Measurements from ENCODE around the gene TADA1. TPM values are rescaled to one million over a fixed set of nuclear protein-coding genes. Genes with fewer than 3 reads are reported as not detected.

Gene TADA1
- polyA plus RNA-seq, 1 donor (not counting 4 experiments of a cell fraction or from before 2014, with no cell fraction given) = 15.0 TPM

GRCh38 chr1:166874464-166874863, 1.6 kb downstream of the TADA1 start:
- no peaks in the 10 kb centered on the region for H3K9me3 ChIP-seq (ENCODE audit: control insufficient read depth, low read depth, low read length)
- H3K9me1 ChIP-seq (ENCODE audit: control insufficient read depth, extremely low read depth, insufficient read depth, low read length) = no peaks in the 10 kb centered on the region
- peaks cover 34% of the 10 kb centered on the region for H3K79me2 ChIP-seq (ENCODE audit: control insufficient read depth, insufficient read depth, low read length)
- no peak for DNase-seq (ENCODE audit: low read depth, low spot score)
- peak overlapping the region; percentile 86 for H3K4me2 ChIP-seq (ENCODE audit: control insufficient read depth, extremely low read depth, insufficient read depth, low read depth, low read length)
- peaks cover 6% of the 10 kb centered on the region for H3K4me1 ChIP-seq (ENCODE audit: control insufficient read depth, extremely low read depth, insufficient read depth, low read length)
- dilution Hi-C loops (cut with MboI; ENCODE audit: extremely low pct_ligation_motif_present, low sequenced_read_pairs) = loop anchor here (25.0 kb wide), 1 partner anchor 188 kb away; no protein-coding TSS in a partner anchor
- no peak for TF ChIP-seq CTCF (optimal IDR thresholded peaks at IDR 0.05 in 1 of 3, IDR thresholded peaks at IDR 0.05 in 1 of 3, conservative IDR thresholded peaks at IDR 0.05 in 1 of 3; ENCODE audit: extremely low read depth in 1 of 3, insufficient read depth in 2 of 3, low read length in 3 of 3)
- no peak for TF ChIP-seq EZH2 (IDR thresholded peaks at IDR 0.05; ENCODE audit: low read length)
- H3K27ac ChIP-seq (ENCODE audit: control insufficient read depth, insufficient read depth, low read length) = no peak overlapping the region
- no peak for FAIRE-seq
- H3K9ac ChIP-seq (ENCODE audit: control insufficient read depth, extremely low read depth, insufficient read depth, low read length) = no peak overlapping the region
- H3K36me3 ChIP-seq (ENCODE audit: control insufficient read depth in 2 of 2, extremely low read depth in 1 of 2, insufficient read depth in 2 of 2, low read length in 2 of 2) = no peaks in the 10 kb centered on the region
- no peaks in the 10 kb centered on the region for H3K27me3 ChIP-seq (ENCODE audit: control insufficient read depth, extremely low read depth, insufficient read depth, low read length)
- no peak overlapping the region for H2AFZ ChIP-seq (ENCODE audit: control insufficient read depth, low read length)
- no peak overlapping the region for H3K4me3 ChIP-seq (ENCODE audit: control insufficient read depth in 2 of 3, extremely low read depth in 1 of 3, insufficient read depth in 2 of 3, low read depth in 1 of 3, low read length in 3 of 3)
- no peaks in the 10 kb centered on the region for H4K20me1 ChIP-seq (ENCODE audit: control insufficient read depth, extremely low read depth, insufficient read depth, low read length)

GRCh38 chr1:166870584-166870983, 5.5 kb downstream of the TADA1 start:
- no peak for TF ChIP-seq EZH2 (IDR thresholded peaks at IDR 0.05; ENCODE audit: low read length)
- TF ChIP-seq CTCF (optimal IDR thresholded peaks at IDR 0.05 in 1 of 3, IDR thresholded peaks at IDR 0.05 in 1 of 3, conservative IDR thresholded peaks at IDR 0.05 in 1 of 3; ENCODE audit: extremely low read depth in 1 of 3, insufficient read depth in 2 of 3, low read length in 3 of 3) = no peak
- Histone ChIP-seq H3K4me2 (ENCODE audit: control insufficient read depth, extremely low read depth, insufficient read depth, low read depth, low read length) (no peak overlapping the region), H3K36me3 (ENCODE audit: control insufficient read depth in 2 of 2, extremely low read depth in 1 of 2, insufficient read depth in 2 of 2, low read length in 2 of 2) (peaks cover 5 to 13% of the 10 kb centered on the region in 2 experiments), H3K27ac (ENCODE audit: control insufficient read depth, insufficient read depth, low read length) (no peak overlapping the region), H3K27me3 (ENCODE audit: control insufficient read depth, extremely low read depth, insufficient read depth, low read length) (no peaks in the 10 kb centered on the region), H3K79me2 (ENCODE audit: control insufficient read depth, insufficient read depth, low read length) (peaks cover 35% of the 10 kb centered on the region), H4K20me1 (ENCODE audit: control insufficient read depth, extremely low read depth, insufficient read depth, low read length) (no peaks in the 10 kb centered on the region), H3K9ac (ENCODE audit: control insufficient read depth, extremely low read depth, insufficient read depth, low read length) (no peak overlapping the region), H3K4me3 (ENCODE audit: control insufficient read depth in 2 of 3, extremely low read depth in 1 of 3, insufficient read depth in 2 of 3, low read depth in 1 of 3, low read length in 3 of 3) (no peak overlapping the region), H2AFZ (ENCODE audit: control insufficient read depth, low read length) (no peak overlapping the region), H3K9me1 (ENCODE audit: control insufficient read depth, extremely low read depth, insufficient read depth, low read length) (no peaks in the 10 kb centered on the region), H3K9me3 (ENCODE audit: control insufficient read depth, low read depth, low read length) (no peaks in the 10 kb centered on the region), H3K4me1 (ENCODE audit: control insufficient read depth, extremely low read depth, insufficient read depth, low read length) (peaks cover 6% of the 10 kb centered on the region)
- no peak for DNase-seq (ENCODE audit: low read depth, low spot score)
- no peak for FAIRE-seq
- dilution Hi-C loops (cut with MboI; ENCODE audit: extremely low pct_ligation_motif_present, low sequenced_read_pairs) = loop anchor here (25.0 kb wide), 1 partner anchor 192 kb away; no protein-coding TSS in a partner anchor

Data from keratinocyte (primary cell).